Measurements from ENCODE around the gene SCD5. TPM values are rescaled to one million over a fixed set of nuclear protein-coding genes. Genes with fewer than 3 reads are reported as not detected.

Gene SCD5
- total and polyA plus RNA-seq, 7 donors, result 0.69 to 30.7 (median 27.3) TPM

GRCh38 chr4:82667761-82668480 is 130.7 kb downstream of the SCD5 start:
- H3K9me3 ChIP-seq, result no peaks in the 10 kb centered on the region
- H3K4me3 ChIP-seq, result no peak overlapping the region
- TF ChIP-seq POLR2A (IDR thresholded peaks at IDR 0.05) (no peak), POLR2AphosphoS5 (IDR thresholded peaks at IDR 0.05) (no peak), EP300 (IDR thresholded peaks at IDR 0.05) (no peak), CTCF (IDR thresholded peaks at IDR 0.05) (no peak)
- no peaks in the 10 kb centered on the region for H3K4me1 ChIP-seq
- WGBS, 2 donors, result 89 to 90% methylated on average over 2 of the region's 2 CpGs
- H3K27me3 ChIP-seq, result no peaks in the 10 kb centered on the region
- no peak for DNase-seq
- no peak overlapping the region for H3K27ac ChIP-seq
- intact Hi-C loops (cut with DNase I), result no loop called here
- no peaks in the 10 kb centered on the region for H3K36me3 ChIP-seq

DNA sequence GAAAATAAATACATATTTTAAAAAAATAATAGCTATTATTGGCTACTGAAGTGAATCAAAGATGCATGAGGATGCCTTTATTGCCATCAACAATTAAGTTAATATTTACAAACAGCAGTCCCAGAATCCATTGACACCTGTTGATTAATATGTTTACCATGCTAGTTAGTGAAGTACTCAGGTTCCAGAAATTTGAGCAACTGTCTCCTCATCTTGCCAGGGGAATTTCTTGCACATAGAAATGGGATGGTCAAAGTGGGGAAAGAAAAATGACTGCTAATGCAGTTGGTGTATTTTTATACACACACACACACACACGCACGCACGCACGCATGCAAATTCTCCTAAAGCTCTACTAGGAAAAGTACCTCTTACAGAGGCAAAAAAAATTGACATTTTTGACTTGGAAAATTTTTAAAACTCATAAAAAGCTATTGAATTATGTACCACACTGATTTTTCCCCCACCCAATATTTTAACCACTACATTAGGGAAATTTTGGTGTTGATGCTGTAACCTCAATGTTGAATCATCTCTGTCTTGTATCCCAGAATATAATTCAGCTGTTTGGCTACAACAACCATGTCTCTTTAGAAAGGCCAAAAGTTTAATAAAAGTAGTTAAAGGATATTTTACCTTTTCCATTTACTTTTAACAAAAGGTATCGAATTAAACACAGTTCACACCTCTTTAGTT is 131.5 kb downstream of the SCD5 start:
- H3K27me3 ChIP-seq, result no peaks in the 10 kb centered on the region
- DNase-seq, result no peak
- H3K4me3 ChIP-seq, result no peak overlapping the region
- intact Hi-C loops (cut with DNase I), result no loop called here
- no peak overlapping the region for H3K27ac ChIP-seq
- TF ChIP-seq EP300 (IDR thresholded peaks at IDR 0.05), result no peak
- TF ChIP-seq POLR2AphosphoS5 (IDR thresholded peaks at IDR 0.05), result no peak
- no peak for TF ChIP-seq POLR2A (IDR thresholded peaks at IDR 0.05)
- TF ChIP-seq CTCF (IDR thresholded peaks at IDR 0.05), result no peak
- H3K36me3 ChIP-seq, result no peaks in the 10 kb centered on the region
- 97% methylated on average over 5 of the region's 5 CpGs for WGBS, 2 donors
- no peaks in the 10 kb centered on the region for H3K4me1 ChIP-seq
- no peaks in the 10 kb centered on the region for H3K9me3 ChIP-seq

DNA sequence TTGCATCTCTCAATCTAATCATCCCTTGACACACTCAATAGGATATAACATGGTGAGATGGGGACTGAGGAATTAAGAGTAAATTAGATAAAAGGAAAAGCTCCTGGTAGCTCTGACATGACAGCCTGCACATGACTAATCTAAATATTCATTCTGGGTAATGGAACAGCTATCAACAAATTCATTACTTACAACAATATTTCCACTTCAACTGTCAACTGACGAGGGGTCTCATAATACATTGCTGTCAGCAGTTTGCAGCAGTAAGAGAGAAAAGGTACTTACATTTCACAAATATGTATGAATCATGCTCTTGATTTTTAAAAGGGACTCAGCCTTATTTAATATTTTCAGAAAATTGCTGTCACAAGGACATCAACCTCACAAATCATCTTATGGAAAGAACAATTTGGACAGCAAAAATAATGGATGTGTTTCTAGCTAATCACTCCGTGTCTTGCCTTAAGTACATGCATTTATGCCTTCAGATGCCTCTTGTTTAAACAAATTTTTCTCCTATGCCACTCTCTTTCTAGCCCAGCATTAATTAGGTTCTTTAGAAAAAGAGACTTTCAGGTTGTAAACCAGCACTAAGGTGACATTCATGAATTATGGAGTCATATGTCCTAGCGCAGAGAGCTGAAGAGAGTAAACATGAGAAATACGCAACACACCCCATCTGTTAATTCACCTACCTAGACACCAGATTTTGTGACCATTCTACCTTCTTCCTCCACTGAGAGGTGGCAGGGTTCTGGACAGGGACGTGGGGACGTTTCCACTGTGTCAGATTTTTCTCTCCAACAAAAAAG is 137.2 kb downstream of the SCD5 start:
- Histone ChIP-seq H3K9me3 (no peaks in the 10 kb centered on the region), H3K27ac (no peak overlapping the region), H3K4me1 (no peaks in the 10 kb centered on the region), H3K4me3 (no peak overlapping the region), H3K27me3 (no peaks in the 10 kb centered on the region), H3K36me3 (peaks cover 0 to 7% (median 0%) of the 10 kb centered on the region in 4 donors)
- no peak for DNase-seq
- no peak for TF ChIP-seq POLR2A (IDR thresholded peaks at IDR 0.05)
- no peak for TF ChIP-seq CTCF (IDR thresholded peaks at IDR 0.05)
- TF ChIP-seq EP300 (IDR thresholded peaks at IDR 0.05), result no peak
- no peak for TF ChIP-seq POLR2AphosphoS5 (IDR thresholded peaks at IDR 0.05)
- intact Hi-C loops (cut with DNase I), result no loop called here
- WGBS, 2 donors, result 78 to 90% methylated on average over 6 of the region's 6 CpGs

GRCh38 chr4:82652062-82652461 is 146.5 kb downstream of the SCD5 start:
- H3K27ac ChIP-seq, result no peak overlapping the region
- TF ChIP-seq EP300 (IDR thresholded peaks at IDR 0.05), result no peak
- no peak for TF ChIP-seq POLR2A (IDR thresholded peaks at IDR 0.05)
- no peak for TF ChIP-seq POLR2AphosphoS5 (IDR thresholded peaks at IDR 0.05)
- TF ChIP-seq CTCF (IDR thresholded peaks at IDR 0.05), result no peak

More at GRCh38 chr4:82652062-82652461, 146.5 kb downstream of the SCD5 start:
- H3K9me3 ChIP-seq, result no peaks in the 10 kb centered on the region
- intact Hi-C loops (cut with DNase I), result no loop called here
- 28 to 53% methylated on average over 4 of the region's 4 CpGs for WGBS, 2 donors
- no peaks in the 10 kb centered on the region for H3K27me3 ChIP-seq
- no peak for DNase-seq
- H3K4me3 ChIP-seq, result no peak overlapping the region
- peaks cover 0 to 8% (median 3%) of the 10 kb centered on the region in 4 donors for H3K36me3 ChIP-seq
- no peaks in the 10 kb centered on the region for H3K4me1 ChIP-seq

All from sigmoid colon (tissue), 7 donors.